PC-3 (cell line): ENCODE measurements around the gene ASCC2.

ENCODE experiments used
- EZH2phosphoT487 ChIP-seq: fragments of 300-600 bp; sonication (generic); IDR thresholded peaks from 2 replicates; pipeline ENCODE4 v1.6.1; 2018; ENCODE audit warnings: mild to moderate bottlenecking, antibody characterized with exemption, low read length, borderline replicate concordance
- TF ChIP-seq, protein P1 (sequence below): fragments of 300-600 bp; sonication (generic); conservative IDR thresholded peaks from 2 replicates; pipeline ENCODE4 v1.5.1; 2017; ENCODE audit warnings: antibody characterized with exemption, low read depth, mild to moderate bottlenecking, low read length

DNA sequence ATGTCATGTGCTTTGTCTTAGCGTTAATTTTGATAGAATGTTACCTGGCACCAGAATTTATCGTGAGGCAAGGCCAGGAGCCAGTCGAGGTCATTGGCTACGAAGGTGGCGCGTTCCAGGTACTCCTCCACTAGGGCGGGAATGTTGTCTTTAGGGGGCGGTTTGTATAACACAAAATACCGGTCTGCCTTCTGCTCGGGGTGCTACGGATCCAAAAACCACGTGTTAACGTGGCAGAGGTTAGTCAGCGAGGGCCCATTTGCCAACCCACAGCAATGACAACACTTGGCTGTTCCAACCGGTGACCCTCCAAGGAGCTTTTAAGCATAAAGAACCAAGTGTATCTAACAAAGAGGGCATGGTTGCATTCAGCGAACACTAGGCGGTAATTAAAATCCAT, 12.5 kb downstream of the ASCC2 start:
- TF ChIP-seq, protein P1, sequence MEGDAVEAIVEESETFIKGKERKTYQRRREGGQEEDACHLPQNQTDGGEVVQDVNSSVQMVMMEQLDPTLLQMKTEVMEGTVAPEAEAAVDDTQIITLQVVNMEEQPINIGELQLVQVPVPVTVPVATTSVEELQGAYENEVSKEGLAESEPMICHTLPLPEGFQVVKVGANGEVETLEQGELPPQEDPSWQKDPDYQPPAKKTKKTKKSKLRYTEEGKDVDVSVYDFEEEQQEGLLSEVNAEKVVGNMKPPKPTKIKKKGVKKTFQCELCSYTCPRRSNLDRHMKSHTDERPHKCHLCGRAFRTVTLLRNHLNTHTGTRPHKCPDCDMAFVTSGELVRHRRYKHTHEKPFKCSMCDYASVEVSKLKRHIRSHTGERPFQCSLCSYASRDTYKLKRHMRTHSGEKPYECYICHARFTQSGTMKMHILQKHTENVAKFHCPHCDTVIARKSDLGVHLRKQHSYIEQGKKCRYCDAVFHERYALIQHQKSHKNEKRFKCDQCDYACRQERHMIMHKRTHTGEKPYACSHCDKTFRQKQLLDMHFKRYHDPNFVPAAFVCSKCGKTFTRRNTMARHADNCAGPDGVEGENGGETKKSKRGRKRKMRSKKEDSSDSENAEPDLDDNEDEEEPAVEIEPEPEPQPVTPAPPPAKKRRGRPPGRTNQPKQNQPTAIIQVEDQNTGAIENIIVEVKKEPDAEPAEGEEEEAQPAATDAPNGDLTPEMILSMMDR: no peak
- no peak for TF ChIP-seq EZH2phosphoT487
